Tibial nerve (tissue), 4 donors: ENCODE results near the gene WASHC1. TPM values are rescaled to one million over a fixed set of nuclear protein-coding genes. Genes with fewer than 3 reads are reported as not detected.
"Not testable (repeated sequence)": the region's sequence is repeated elsewhere in the genome, so short reads cannot be mapped to it uniquely, and the experiment has no call there.

Experiments
- DNase-seq, 2 donors: peaks; one replicate each; pipeline ENCODE4 v3.0.0-alpha.2; 2019; ENCODE audit warnings: low spot score in 2 of 2
- H3K27ac ChIP-seq, 4 donors: fragments of 200-600 bp; sonication (generic) in 3 of 4; one replicate each; pipeline ENCODE4 v1.5.1; 2017 to 2019; ENCODE audit warnings: mild to moderate bottlenecking in 1 of 4
- H3K27me3 ChIP-seq, 2 donors: fragments of 200-600 bp; sonication (generic) in 1 of 2; one replicate each; pipeline versions ENCODE4 v1.5.1 to v1.6.0; 2017 to 2019
- H3K36me3 ChIP-seq, 3 donors: fragments of 200-600 bp; sonication (generic); one replicate each; pipeline ENCODE4 v1.5.1; 2018 to 2019
- H3K4me1 ChIP-seq, 4 donors: fragments of 200-600 bp; sonication (generic) in 3 of 4; one replicate each; pipeline ENCODE4 v1.5.1; 2017 to 2019
- H3K4me3 ChIP-seq, 4 donors: fragments of 200-600 bp; sonication (generic) in 3 of 4; one replicate each; pipeline ENCODE4 v1.5.1; 2017 to 2019; ENCODE audit warnings: mild to moderate bottlenecking in 1 of 4, moderate library complexity in 1 of 4
- H3K9me3 ChIP-seq, 4 donors: fragments of 200-600 bp; sonication (generic) in 3 of 4; one replicate each; pipeline ENCODE4 v1.5.1; 2017 to 2019
- WGBS, 2 donors: methylation state at CpG; one replicate each; pipeline ENCODE4 v1.1.5; 2018; 5-methylcytosine and 5-hydroxymethylcytosine counted together
- total RNA-seq, 4 donors: library from RNA; depleted of rRNA; stranded (reverse); fragments of >200 nt; gene quantifications; one replicate each; pipeline ENCODE4 v1.1.0, GENCODE V29; 2016

WASHC1 gene
- total RNA-seq, result 10 to 100 TPM in 2 of 4 donors, 1 to 10 TPM in 2; 5.1 to 14.7 (median 9.4) TPM

DNA sequence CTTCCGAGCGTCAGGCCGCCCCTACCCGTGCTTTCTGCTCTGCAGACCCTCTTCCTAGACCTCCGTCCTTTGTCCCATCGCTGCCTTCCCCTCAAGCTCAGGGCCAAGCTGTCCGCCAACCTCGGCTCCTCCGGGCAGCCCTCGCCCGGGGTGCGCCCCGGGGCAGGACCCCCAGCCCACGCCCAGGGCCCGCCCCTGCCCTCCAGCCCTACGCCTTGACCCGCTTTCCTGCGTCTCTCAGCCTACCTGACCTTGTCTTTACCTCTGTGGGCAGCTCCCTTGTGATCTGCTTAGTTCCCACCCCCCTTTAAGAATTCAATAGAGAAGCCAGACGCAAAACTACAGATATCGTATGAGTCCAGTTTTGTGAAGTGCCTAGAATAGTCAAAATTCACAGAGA, at the start of gene WASHC1:
WASHC1 (minus strand) TSS at position 101 of the 400 bp plus-strand sequence. CDS start 4,457 bp downstream, outside the sequence.
- H3K36me3 ChIP-seq, H3K27ac ChIP-seq, DNase-seq, H3K4me1 ChIP-seq, H3K27me3 ChIP-seq, H3K9me3 ChIP-seq: not testable (repeated sequence)
- no CpG with 5 or more reads among the region's 20 CpGs for WGBS, 2 donors
- H3K4me3 ChIP-seq, result peak within 1 kb of the TSS; percentile 15 to 39 (median 32)

- 72 to 82% methylated on average over 3 of the region's 3 CpGs for WGBS, 2 donors
- not testable (repeated sequence) for H3K27me3 ChIP-seq
Measured at GRCh38 chr9:78333-78732, 49.1 kb upstream of the WASHC1 start.

GRCh38 chr9:76389-76788, 47.1 kb upstream of the WASHC1 start:
- WGBS, 2 donors, result 67 to 89% methylated on average over 1 to 3 of the region's 3 CpGs
- H3K9me3 ChIP-seq, H3K4me1 ChIP-seq, H3K4me3 ChIP-seq, H3K27me3 ChIP-seq, DNase-seq, H3K27ac ChIP-seq, H3K36me3 ChIP-seq: not testable (repeated sequence)

More at GRCh38 chr9:78333-78732, 49.1 kb upstream of the WASHC1 start:
- not testable (repeated sequence) for H3K4me1 ChIP-seq, H3K36me3 ChIP-seq, H3K27ac ChIP-seq, H3K4me3 ChIP-seq, H3K9me3 ChIP-seq, DNase-seq

- H3K9me3 ChIP-seq, DNase-seq, H3K4me1 ChIP-seq, H3K36me3 ChIP-seq, H3K27me3 ChIP-seq: not testable (repeated sequence)
- Histone ChIP-seq H3K27ac (peak overlapping the region in 1 of 4 donors; percentile 68), H3K4me3 (peak overlapping the region in 3 of 4 donors; percentile 36 to 62 (median 53))
- 15 to 16% methylated on average over 17 to 18 of the region's 18 CpGs for WGBS, 2 donors
Measured at GRCh38 chr9:73900-74525, 44.8 kb upstream of the WASHC1 start.

DNA sequence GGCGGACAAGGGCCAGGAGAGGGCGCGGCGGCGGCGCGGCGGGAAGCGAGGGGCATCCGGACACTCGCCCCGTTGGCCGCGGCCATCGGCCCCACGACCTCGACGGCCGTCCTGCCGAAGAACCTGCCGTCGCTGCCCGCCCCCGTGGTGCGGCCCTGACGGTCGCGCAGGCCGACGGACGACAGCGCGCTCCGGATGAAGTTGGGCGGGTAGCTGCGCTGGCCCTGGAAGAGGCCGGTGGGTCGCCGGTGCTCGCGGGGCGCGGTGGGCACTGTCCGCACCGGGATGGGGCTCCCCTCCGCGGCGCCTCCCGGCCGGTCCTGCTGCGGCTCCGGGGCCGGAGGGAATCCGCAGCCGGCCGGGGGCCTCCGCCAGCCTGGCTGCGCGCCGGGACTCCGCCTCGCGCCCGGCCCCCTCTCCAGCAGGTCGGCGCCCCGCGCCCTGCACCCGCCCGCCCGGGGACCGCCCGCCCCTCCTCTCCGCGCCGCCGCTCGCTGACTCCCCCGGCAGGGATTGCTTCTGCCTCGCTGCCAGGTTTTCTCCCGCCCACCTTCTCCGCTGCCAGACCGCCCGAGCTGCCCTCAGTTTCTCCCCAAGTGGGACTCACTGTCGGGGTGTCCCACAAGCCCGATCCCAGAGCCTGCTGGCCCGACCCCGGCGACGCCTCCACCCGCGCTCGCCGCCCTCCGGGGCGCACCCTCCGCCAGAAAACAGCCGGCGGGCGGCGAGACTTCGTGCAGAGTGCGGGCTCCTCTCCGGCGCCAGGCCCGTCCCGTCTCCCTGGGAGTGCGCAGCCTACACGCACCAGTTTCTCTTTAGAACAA, 44.0 kb upstream of the WASHC1 start:
- DNase-seq, result peak in 1 of 2 donors; percentile 8
- H3K27ac ChIP-seq, result peak overlapping the region in 1 of 4 donors; percentile 68
- WGBS, 2 donors, result 1% methylated on average over 29 to 69 of the region's 109 CpGs

DNA sequence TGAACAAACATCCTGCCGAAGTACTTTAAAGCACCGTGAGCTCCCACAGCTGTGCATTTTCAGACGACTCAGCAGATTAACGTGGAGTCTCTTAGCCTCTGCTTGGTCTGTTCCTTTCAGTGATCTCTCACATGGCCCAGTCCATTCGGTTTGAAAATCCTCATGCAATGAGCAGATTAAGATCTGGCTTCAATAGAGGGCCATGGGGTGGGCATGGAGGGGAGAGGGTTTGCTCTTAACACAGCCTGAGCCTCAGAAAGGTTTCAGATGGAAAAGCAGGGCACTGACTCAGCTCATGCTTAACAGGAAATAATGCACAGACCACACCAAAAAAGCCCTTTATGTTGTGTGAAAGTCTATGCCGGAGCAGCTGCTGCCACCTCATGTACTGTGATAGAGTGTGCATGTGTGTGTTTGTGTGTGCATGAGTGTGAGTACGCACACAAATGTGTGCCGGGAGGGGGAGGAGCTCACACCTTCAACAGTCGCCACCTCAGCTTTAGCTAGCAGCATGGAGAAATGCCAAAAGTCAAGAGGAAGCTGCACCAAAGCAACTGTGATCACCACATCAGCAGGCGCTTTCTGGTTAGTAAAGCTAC, 33.9 kb upstream of the WASHC1 start:
- not testable (repeated sequence) for H3K4me1 ChIP-seq, H3K4me3 ChIP-seq, H3K27ac ChIP-seq, H3K9me3 ChIP-seq, DNase-seq, H3K27me3 ChIP-seq, H3K36me3 ChIP-seq
- 20 to 29% methylated on average over 6 to 7 of the region's 10 CpGs for WGBS, 2 donors

More for the DNA sequence above, 44.0 kb upstream of the WASHC1 start:
- not testable (repeated sequence) for H3K4me1 ChIP-seq, H3K36me3 ChIP-seq, H3K27me3 ChIP-seq, H3K9me3 ChIP-seq
- H3K4me3 ChIP-seq, result peak overlapping the region; percentile 16 to 62 (median 47)

- not testable (repeated sequence) for H3K27ac ChIP-seq, H3K36me3 ChIP-seq, H3K4me3 ChIP-seq, H3K27me3 ChIP-seq, H3K4me1 ChIP-seq, DNase-seq, H3K9me3 ChIP-seq
- 28 to 29% methylated on average over 2 of the region's 2 CpGs for WGBS, 2 donors
Measured at GRCh38 chr9:52678-53077, 23.4 kb upstream of the WASHC1 start.

DNA sequence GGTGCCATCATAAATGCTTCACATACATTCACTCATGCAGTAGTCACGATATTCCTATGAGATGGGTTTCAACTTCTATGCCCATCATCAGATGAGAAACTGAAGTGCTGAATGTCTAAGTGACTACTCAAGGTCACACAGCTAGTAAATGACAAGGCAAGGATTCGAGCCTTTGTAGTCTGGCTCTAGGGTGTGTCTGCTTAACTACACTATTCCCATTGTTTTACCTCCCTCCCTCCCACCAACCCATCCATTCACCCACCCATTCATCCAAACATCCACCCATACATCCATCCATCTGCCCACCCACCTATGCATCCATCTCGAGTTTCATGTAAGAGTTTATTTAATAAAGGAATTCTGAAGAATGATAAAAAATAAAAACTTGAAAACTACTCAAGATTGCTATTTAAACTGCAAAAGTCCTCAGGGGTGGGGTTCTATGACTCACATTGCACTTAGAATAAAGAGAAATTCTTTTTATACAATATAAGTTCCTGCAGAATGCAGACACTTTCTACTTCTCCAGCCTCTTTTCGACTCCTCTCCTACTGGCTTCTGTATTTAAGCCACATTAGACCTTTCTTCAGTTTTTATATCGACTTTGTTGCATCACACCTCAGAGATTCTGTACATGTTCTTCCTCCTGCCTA, 19.1 kb upstream of the WASHC1 start:
- not testable (repeated sequence) for DNase-seq, H3K36me3 ChIP-seq, H3K27me3 ChIP-seq, H3K9me3 ChIP-seq, H3K4me1 ChIP-seq, H3K27ac ChIP-seq, H3K4me3 ChIP-seq
- 59% methylated on average over 5 of the region's 5 CpGs for WGBS, 2 donors

DNA sequence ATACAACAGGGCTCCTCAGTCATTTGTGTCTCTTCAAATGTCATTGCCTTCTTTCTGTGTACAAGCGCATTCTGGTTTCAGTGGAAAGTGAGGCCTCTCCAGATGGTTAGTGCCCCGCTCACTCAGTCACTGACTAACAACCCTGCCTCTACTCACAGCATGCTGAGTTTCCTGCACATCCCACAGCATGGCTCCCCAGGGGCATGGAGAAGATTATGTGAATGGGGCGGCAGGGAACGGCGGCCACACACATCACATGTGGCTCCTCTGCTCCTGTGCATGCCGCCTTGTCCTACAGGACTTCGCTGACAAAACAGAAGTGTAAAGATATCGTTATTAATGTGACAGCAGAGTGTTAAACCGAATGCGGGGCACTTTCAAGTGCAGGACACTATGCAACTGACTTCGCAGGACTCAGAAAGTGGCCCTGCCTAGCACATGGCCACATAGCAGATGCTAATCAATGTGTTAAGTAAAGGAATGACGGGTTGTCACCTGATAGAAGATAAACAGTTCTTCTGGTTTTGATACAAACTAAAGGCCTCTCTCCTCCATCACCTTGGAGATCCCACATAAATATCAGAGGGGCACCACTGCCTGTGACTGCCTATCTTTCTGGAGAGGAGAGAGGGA, 17.5 kb upstream of the WASHC1 start:
- H3K36me3 ChIP-seq, H3K27me3 ChIP-seq, H3K4me3 ChIP-seq, H3K4me1 ChIP-seq, H3K9me3 ChIP-seq, H3K27ac ChIP-seq, DNase-seq: not testable (repeated sequence)
- WGBS, 2 donors, result 63 to 88% methylated on average over 9 to 10 of the region's 12 CpGs

DNA sequence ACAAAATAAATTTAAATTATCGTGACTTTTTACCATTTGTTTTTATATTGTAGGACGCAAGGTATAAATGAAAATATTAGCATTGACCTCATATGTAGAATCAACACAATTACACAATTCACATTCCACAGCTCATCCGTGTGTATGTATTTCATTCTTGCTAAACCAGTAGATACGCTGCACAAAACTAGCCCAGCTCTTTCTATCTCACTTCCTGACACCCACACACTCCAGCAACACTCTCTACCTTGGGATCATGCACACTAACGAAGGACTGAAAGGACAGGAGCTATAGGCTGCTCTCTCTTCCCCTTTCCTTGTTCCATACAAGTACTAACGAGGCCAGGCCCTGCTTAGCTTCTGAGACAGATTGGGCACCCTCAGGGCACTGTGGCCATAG, 16.9 kb upstream of the WASHC1 start:
- not testable (repeated sequence) for H3K27ac ChIP-seq, DNase-seq, H3K36me3 ChIP-seq, H3K27me3 ChIP-seq, H3K4me3 ChIP-seq, H3K4me1 ChIP-seq, H3K9me3 ChIP-seq
- 49 to 57% methylated on average over 6 of the region's 6 CpGs for WGBS, 2 donors

DNA sequence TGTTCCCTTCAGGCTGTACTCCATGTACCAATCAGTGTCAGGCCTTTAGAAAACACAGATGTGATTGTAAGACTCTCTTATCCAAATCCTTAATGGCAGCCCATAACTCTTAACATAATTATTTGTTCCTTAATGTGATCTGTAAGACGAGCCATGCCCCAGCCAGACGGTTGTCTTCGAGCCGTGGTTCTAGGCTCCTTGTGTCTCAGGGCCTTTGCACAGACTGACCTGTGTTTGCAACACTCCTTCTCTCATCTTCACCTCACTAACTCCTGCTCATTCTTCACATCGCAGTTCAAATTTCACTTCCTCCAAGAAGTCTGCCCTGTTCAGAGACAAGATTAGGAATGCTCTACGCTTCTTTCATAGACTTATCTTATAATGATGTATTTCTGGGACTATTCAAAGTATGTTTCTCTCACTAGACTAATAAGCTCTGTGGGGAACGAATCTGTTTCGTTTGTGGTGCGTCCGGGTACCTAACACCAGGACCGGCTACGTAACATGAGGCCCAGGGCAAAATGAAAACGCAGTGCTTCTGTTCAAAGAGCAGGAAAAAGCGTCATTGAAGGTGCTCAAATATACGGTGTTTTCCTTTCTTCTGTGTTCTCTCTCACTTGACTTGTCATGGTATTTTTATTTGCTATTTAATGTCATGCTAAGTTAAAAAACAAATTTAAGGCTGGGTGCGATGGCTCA, 16.1 kb upstream of the WASHC1 start:
- not testable (repeated sequence) for H3K4me1 ChIP-seq, H3K27me3 ChIP-seq, H3K27ac ChIP-seq, H3K4me3 ChIP-seq, DNase-seq, H3K36me3 ChIP-seq, H3K9me3 ChIP-seq
- 90 to 92% methylated on average over 16 of the region's 16 CpGs for WGBS, 2 donors

DNA sequence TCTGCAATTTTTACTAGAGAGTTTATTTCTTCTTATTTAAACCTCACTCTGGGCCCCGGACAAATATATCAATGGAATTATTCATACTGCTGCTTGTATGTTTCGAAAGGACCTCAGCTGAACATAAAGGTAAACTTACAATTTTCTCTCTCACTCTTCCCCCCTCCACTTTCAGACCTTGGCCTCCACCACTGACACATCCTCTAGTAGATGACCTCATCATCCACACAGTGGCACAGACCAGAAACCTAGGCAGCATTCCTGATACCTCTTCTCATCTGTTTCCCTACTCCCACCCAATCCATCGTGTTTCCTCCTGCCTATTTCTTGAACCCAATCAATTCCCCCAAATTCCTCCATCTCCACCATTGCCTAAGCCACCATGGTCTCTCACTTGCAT, 15.2 kb upstream of the WASHC1 start:
- 50 to 65% methylated on average over 3 of the region's 3 CpGs for WGBS, 2 donors
- H3K4me1 ChIP-seq, H3K27me3 ChIP-seq, DNase-seq, H3K4me3 ChIP-seq, H3K9me3 ChIP-seq, H3K27ac ChIP-seq, H3K36me3 ChIP-seq: not testable (repeated sequence)
